Parathyroid adenoma (tissue), 2 donors: Measurements from ENCODE around the gene RHNO1.
"Not testable (repeated sequence)": the region's sequence is repeated elsewhere in the genome, so short reads cannot be mapped to it uniquely, and the experiment has no call there.

Experiments
- H2AFZ ChIP-seq: fragments of 300-600 bp; sonication (generic); one replicate; pipeline ENCODE4 v1.7.0; 2017; ENCODE audit warnings: antibody characterized with exemption, mild to moderate bottlenecking
- H3K27ac ChIP-seq: fragments of 300-600 bp; sonication (generic); one replicate; pipeline ENCODE4 v1.7.0; 2017
- H3K27me3 ChIP-seq: fragments of 300-600 bp; sonication (generic); one replicate; pipeline ENCODE4 v1.7.0; 2017; ENCODE audit warnings: low read length; ENCODE audit not compliant: control insufficient read depth, insufficient read depth
- H3K36me3 ChIP-seq: fragments of 300-600 bp; sonication (generic); one replicate; pipeline ENCODE4 v1.7.0; 2017; ENCODE audit warnings: low read length; ENCODE audit not compliant: control insufficient read depth, insufficient read depth
- H3K4me1 ChIP-seq: fragments of 300-600 bp; sonication (generic); one replicate; pipeline ENCODE4 v1.7.0; 2017; ENCODE audit warnings: control low read depth
- H3K4me2 ChIP-seq: fragments of 300-600 bp; sonication (generic); one replicate; pipeline ENCODE4 v1.7.0; 2017; ENCODE audit warnings: low read length
- H3K4me3 ChIP-seq: fragments of 300-600 bp; sonication (generic); one replicate; pipeline ENCODE4 v1.7.0; 2017; ENCODE audit warnings: low read depth, low read length
- H3K79me2 ChIP-seq: fragments of 300-600 bp; sonication (generic); one replicate; pipeline ENCODE4 v1.7.0; 2017; ENCODE audit warnings: control low read depth
- H3K9ac ChIP-seq: fragments of 300-600 bp; sonication (generic); one replicate; pipeline ENCODE4 v1.7.0; 2017; ENCODE audit warnings: mild to moderate bottlenecking
- H3K9me3 ChIP-seq: fragments of 300-600 bp; sonication (generic); one replicate; pipeline ENCODE4 v1.7.0; 2017; ENCODE audit warnings: low read length; ENCODE audit not compliant: control insufficient read depth
- CTCF ChIP-seq: fragments of 300-600 bp; sonication (generic); IDR thresholded peaks from one replicate; pipeline ENCODE4 v1.7.0; 2017; ENCODE audit warnings: antibody characterized with exemption, mild to moderate bottlenecking
- donor health status: primary hyperparathyroidism.

The RHNO1 gene

GRCh38 chr12:2857576-2857975 lies 19.4 kb upstream of the RHNO1 start:
- H3K27ac ChIP-seq: no peak overlapping the region
- no peaks in the 10 kb centered on the region for H3K36me3 ChIP-seq
- H3K4me3 ChIP-seq: no peak overlapping the region
- no peak overlapping the region for H2AFZ ChIP-seq
- no peak for TF ChIP-seq CTCF
- no peaks in the 10 kb centered on the region for H3K9me3 ChIP-seq
- H3K4me1 ChIP-seq: no peaks in the 10 kb centered on the region
- H3K9ac ChIP-seq: no peak overlapping the region
- no peaks in the 10 kb centered on the region for H3K79me2 ChIP-seq
- no peak overlapping the region for H3K4me2 ChIP-seq
- no peaks in the 10 kb centered on the region for H3K27me3 ChIP-seq

GRCh38 chr12:2858334-2858733 lies 18.7 kb upstream of the RHNO1 start:
- no peaks in the 10 kb centered on the region for H3K4me1 ChIP-seq
- no peak overlapping the region for H3K9ac ChIP-seq
- no peaks in the 10 kb centered on the region for H3K9me3 ChIP-seq
- no peak overlapping the region for H3K4me3 ChIP-seq
- H3K4me2 ChIP-seq: no peak overlapping the region
- H3K36me3 ChIP-seq: no peaks in the 10 kb centered on the region
- H3K27ac ChIP-seq: no peak overlapping the region
- H3K79me2 ChIP-seq: no peaks in the 10 kb centered on the region
- no peaks in the 10 kb centered on the region for H3K27me3 ChIP-seq
- TF ChIP-seq CTCF: no peak
- H2AFZ ChIP-seq: no peak overlapping the region

GRCh38 chr12:2858944-2859421 lies 18.0 kb upstream of the RHNO1 start:
- no peaks in the 10 kb centered on the region for H3K36me3 ChIP-seq
- no peak overlapping the region for H3K4me3 ChIP-seq
- no peak overlapping the region for H3K4me2 ChIP-seq
- no peaks in the 10 kb centered on the region for H3K4me1 ChIP-seq
- no peaks in the 10 kb centered on the region for H3K79me2 ChIP-seq
- peak overlapping the region; percentile 29 for H3K27ac ChIP-seq
- no peak overlapping the region for H2AFZ ChIP-seq
- H3K27me3 ChIP-seq: no peaks in the 10 kb centered on the region
- no peak for TF ChIP-seq CTCF
- no peaks in the 10 kb centered on the region for H3K9me3 ChIP-seq
- no peak overlapping the region for H3K9ac ChIP-seq

GRCh38 chr12:2860170-2860569 lies 16.9 kb upstream of the RHNO1 start:
- no peaks in the 10 kb centered on the region for H3K27me3 ChIP-seq
- no peak overlapping the region for H3K27ac ChIP-seq
- H2AFZ ChIP-seq: no peak overlapping the region
- no peak for TF ChIP-seq CTCF
- no peak overlapping the region for H3K4me2 ChIP-seq
- H3K36me3 ChIP-seq: no peaks in the 10 kb centered on the region
- no peaks in the 10 kb centered on the region for H3K79me2 ChIP-seq
- no peaks in the 10 kb centered on the region for H3K4me1 ChIP-seq
- H3K4me3 ChIP-seq: no peak overlapping the region
- H3K9me3 ChIP-seq: no peaks in the 10 kb centered on the region
- no peak overlapping the region for H3K9ac ChIP-seq

- Histone ChIP-seq H2AFZ (no peak overlapping the region), H3K79me2 (no peaks in the 10 kb centered on the region), H3K4me3 (no peak overlapping the region), H3K9me3 (no peaks in the 10 kb centered on the region), H3K9ac (no peak overlapping the region), H3K27me3 (no peaks in the 10 kb centered on the region), H3K36me3 (no peaks in the 10 kb centered on the region), H3K4me2 (no peak overlapping the region), H3K27ac (no peak overlapping the region), H3K4me1 (no peaks in the 10 kb centered on the region)
- TF ChIP-seq CTCF: no peak
These were observed 14.1 kb upstream of the RHNO1 start for GRCh38 chr12:2862876-2863275.

GRCh38 chr12:2863402-2863801 lies 13.6 kb upstream of the RHNO1 start:
- not testable (repeated sequence) for H3K27ac ChIP-seq, H3K27me3 ChIP-seq, H3K9me3 ChIP-seq, H3K4me1 ChIP-seq, H3K4me2 ChIP-seq, H3K36me3 ChIP-seq, H3K79me2 ChIP-seq, H3K9ac ChIP-seq, H2AFZ ChIP-seq, H3K4me3 ChIP-seq
